Peyer's patch (tissue), 4 donors: ENCODE measurements around the gene NAA25.

Experiments used
- POLR2A ChIP-seq, 2 donors: fragments of 450-650 bp; IDR thresholded peaks; one replicate each; pipeline ENCODE4 v1.5.1; 2017; ENCODE audit warnings: antibody characterized with exemption in 2 of 2, mild to moderate bottlenecking in 2 of 2, moderate library complexity in 2 of 2
- TF ChIP-seq, protein P1 (sequence below), 6 experiments: fragments of 450-650 bp in 4 of 6; fragments of 200-600 bp in 2 of 6; sonication (generic) in 1 of 6; IDR thresholded peaks; one replicate each; pipeline ENCODE4 v1.5.1; 2017 to 2019; ENCODE audit warnings: antibody characterized with exemption in 6 of 6, mild to moderate bottlenecking in 3 of 6, moderate library complexity in 1 of 6

DNA sequence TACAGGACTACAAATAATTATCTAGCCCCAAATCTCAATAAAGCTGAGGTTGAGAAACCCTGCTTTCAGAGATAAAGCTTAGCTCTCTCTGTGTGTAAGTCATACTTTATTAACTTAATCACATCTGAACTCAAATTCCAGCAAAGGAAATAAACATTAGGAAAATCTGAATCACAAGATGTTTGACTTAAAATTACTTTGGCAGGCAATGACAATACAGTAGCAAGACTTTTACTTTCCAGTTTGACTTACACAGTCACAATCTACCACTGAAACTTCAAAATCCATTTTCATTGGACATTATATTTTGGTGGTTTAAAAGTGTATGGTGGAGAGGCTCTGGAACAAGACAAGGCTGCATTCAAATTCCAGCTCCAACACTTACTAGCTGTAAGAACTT is 107.0 kb downstream of the NAA25 start:
- TF ChIP-seq, protein P1, sequence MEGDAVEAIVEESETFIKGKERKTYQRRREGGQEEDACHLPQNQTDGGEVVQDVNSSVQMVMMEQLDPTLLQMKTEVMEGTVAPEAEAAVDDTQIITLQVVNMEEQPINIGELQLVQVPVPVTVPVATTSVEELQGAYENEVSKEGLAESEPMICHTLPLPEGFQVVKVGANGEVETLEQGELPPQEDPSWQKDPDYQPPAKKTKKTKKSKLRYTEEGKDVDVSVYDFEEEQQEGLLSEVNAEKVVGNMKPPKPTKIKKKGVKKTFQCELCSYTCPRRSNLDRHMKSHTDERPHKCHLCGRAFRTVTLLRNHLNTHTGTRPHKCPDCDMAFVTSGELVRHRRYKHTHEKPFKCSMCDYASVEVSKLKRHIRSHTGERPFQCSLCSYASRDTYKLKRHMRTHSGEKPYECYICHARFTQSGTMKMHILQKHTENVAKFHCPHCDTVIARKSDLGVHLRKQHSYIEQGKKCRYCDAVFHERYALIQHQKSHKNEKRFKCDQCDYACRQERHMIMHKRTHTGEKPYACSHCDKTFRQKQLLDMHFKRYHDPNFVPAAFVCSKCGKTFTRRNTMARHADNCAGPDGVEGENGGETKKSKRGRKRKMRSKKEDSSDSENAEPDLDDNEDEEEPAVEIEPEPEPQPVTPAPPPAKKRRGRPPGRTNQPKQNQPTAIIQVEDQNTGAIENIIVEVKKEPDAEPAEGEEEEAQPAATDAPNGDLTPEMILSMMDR (IDR thresholded peaks at IDR 0.05): no peak
- no peak for TF ChIP-seq POLR2A (IDR thresholded peaks at IDR 0.05)
